GM19099 (cell line): ENCODE data around the gene BASP1.

Experiments used
- POLR2A ChIP-seq: IDR thresholded peaks from 3 replicates; pipeline ENCODE4 v1.6.1; 2011; ENCODE audit warnings: low read depth; ENCODE audit not compliant: insufficient read length; ENCODE audit errors: extremely low read depth

BASP1 gene

DNA sequence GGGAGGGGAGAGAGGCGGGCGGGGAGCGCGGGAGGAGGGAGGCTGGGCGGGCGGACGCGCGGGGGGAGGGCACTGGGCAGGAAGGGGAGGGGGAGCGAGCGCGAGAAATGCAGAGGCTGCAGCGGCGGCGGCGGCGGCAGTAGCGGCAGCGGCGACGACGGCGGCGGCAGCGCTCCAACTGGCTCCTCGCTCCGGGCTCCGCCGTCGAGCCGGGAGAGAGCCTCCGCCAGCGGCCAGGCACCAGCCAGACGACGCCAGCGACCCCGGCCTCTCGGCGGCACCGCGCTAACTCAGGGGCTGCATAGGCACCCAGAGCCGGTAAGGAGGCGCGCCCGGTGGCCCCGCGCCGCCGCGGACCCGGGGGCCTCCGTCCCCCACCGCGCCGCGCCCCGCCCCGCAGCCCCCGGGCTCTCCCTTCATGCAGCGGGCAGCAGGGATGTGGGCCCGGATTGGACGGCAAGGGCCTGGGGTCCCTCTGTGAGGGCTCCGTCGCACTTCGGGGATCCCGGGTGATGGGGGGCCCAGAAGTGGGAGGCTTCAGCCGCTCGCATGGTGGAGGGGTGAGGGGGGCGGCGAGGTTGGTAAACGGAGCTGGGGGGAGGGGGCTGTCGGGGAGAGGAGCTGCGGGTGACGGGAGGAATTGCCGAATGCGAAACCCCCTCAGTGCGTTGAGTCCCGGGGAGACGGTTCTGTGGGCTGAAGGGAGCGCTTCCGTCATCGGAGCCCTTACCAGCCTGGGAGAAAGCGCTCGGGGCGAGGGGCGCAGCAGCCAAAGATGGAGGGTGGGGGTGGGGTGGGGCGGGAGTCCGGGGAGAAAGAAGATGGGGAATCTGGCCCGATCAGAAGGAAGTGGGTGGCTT, at the start of gene BASP1:
Gene BASP1 (plus strand): TSS at position 139 of the 860 bp plus-strand sequence. CDS start 57,586 bp downstream, outside the sequence.
- peak; percentile 70 for TF ChIP-seq POLR2A

GRCh38 chr5:17169507-17169906, 47.9 kb upstream of the BASP1 start:
- TF ChIP-seq POLR2A, result no peak

GRCh38 chr5:17172791-17173190, 44.6 kb upstream of the BASP1 start:
- no peak for TF ChIP-seq POLR2A

GRCh38 chr5:17174965-17175364, 42.5 kb upstream of the BASP1 start:
- TF ChIP-seq POLR2A, result no peak

DNA sequence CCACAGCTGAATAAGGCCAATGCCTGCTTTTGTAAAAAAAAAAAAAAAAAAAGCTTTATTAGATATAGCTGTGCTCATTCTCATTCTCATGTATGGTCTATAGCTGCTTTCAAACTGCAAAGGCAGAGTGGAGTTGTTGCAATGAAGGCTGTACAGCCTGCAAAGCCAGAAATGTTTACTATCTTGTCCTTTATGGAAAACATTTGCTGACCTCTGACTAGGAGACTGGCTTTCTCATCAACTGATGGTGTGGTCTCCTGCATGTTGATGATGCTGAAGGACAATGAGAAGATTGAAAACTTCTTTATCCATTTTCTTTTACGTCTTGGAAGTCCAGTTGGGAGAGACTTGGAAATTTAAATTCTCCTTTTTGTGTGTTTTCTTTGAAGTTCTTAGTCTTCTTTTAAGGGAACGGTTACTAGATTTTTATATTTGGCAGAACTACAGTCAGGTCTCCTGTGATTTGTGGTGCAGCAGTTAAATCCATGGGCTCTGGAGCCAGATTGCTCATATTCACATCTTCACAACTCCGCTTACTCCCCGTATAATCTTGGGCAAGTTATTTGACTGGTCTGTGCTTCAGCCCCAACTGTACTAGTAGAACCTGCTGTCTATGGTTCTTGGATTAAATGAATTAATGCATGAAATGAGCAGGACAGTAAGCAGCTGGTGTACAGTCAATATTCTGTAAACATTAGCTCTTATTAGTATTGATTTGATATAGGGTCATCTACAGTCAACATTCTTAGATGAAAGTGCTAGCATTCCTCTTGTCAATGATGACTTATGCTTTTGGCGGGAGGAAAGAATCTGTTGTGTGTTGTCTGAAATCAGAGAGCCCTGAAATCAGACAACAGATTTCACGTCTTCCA, 39.7 kb upstream of the BASP1 start:
- TF ChIP-seq POLR2A, result no peak

- TF ChIP-seq POLR2A, result no peak
These were observed 39.1 kb upstream of the BASP1 start for GRCh38 chr5:17178373-17178675.

GRCh38 chr5:17180330-17180843, 37.0 kb upstream of the BASP1 start:
- TF ChIP-seq POLR2A, result no peak

DNA sequence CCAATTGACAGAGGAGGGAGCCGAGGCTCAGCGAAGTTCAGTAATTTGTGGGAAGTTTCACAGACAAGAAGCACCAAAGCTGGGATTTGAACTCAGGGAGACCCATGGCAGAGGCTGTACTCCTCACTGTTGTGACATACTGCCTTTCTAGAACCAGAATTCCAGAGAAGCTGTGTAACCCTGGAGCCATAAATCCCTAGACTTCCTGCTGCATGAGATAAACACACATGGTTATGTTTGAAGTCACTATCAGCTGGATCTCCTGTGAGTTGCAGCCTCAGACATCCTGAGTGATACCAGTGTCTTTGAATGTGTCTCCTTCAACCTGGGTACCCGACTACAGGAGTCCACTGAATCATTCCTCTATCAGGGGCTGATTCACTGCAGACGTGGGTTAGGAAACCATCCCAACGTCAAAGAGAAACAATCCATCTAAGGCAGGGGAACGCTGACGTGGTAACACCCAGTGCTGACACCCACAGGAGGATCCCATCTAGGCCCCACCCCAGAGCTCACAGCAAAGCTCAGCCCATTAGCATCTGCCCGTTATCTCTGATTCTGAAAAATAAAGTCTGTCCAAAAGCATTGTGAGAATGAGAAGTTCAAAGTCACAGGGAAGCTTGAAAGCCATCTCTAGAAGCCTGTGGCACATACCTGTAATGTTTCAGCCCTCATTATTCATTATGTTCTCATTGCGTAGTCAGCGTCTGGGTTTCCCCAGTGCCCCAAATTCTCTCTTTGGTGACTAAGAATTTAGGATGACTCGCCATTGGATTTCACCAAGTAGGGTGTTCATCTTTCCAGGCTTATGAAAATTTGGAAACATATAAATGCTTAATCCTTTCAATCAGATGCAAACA, 36.3 kb upstream of the BASP1 start:
- TF ChIP-seq POLR2A, result no peak

DNA sequence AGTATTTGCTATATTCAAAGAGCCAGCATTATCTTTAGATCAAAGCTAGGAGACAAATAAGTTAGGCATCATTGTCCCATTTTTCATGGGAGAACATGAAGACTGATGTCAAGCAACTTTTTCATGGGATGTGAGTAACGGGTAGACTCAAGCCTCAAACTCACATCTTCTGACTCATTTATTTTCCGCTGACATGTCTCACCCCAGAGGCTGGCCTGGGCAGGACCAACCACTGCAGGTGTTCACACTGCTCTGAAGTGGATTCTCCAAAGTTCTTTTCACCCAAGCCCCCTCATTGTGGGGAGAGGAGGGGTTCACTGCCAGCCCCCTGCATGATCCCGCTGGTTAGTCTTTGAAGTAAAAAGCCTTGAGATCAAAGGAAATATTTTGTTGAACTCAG, 34.9 kb upstream of the BASP1 start:
- TF ChIP-seq POLR2A, result no peak

DNA sequence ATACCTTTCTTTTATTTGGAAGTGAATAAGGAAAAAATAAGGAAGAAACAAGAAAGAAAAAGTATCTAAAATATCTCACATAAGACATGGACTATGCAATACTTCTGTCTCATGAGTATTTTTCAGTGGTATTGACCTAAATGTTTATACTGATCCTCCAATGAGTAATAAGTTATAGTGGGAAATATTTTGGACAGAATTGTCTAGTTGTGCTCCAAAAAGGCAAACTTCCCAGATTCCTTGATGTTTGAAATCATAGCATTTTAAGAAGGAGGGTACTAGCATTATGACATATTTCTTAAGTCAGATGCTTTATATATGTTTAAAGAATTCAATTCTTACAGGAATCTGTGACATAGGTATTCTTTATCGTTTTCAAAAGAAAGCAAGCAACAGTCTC, 34.5 kb upstream of the BASP1 start:
- no peak for TF ChIP-seq POLR2A

- no peak for TF ChIP-seq POLR2A
These were observed 33.6 kb upstream of the BASP1 start for GRCh38 chr5:17183831-17184230.

DNA sequence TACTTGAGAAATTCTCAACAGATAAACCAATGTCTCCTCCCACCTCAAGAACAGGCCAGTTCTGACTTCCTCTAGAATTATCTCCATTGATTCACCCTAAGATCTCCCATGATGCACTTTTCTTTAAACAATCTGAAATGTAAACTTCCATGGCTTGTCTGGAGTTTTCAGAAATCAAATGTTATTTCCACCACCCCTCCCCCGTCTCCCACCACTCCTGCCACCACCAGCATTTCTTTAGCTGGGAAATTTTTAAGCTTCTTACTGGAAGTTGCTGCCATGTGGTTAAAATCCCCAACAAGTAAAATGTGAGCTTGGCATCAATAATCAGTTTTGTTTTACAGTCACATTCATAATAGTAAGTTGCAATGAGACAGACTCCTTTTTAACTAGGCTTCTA, 32.8 kb upstream of the BASP1 start:
- TF ChIP-seq POLR2A, result no peak

- TF ChIP-seq POLR2A, result no peak
These were observed 32.1 kb upstream of the BASP1 start for GRCh38 chr5:17185349-17185748.

GRCh38 chr5:17185773-17186172, 31.7 kb upstream of the BASP1 start:
- TF ChIP-seq POLR2A, result no peak

DNA sequence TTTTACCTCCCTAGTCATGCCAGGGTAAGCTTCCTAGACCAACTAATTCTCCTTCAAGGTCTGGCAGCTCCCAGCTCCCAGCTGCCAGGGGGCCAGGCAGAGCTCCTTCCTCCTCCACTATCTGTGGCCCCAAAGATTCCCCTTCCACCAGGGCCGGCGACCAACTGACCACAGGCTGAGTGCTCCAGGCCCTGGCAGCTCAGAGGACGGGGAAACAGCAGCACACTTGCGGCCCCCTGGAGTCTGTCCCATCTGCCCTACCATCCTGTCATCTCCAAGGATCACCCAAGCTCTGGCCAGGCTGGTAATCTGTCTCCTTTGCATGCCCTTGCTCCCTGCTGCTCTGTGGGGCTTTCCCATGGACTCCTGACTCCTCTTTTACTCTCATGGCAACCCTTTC, 31.2 kb upstream of the BASP1 start:
- no peak for TF ChIP-seq POLR2A
